HG02852 (cell line): ENCODE results near the gene PTGDS.
A peak's percentile ranks its signal among the peaks of the same experiment; 100 is the strongest.

Experiments used
- ATAC-seq: cut with Tn5 transposase; IDR thresholded peaks from one replicate; pipeline ENCODE4 v1.9.1; 2021; ENCODE audit warnings: mild to moderate bottlenecking, moderate library complexity; ENCODE audit not compliant: unreplicated experiment

The PTGDS gene

GRCh38 chr9:137020771-137021567 lies 43.7 kb downstream of the PTGDS start:
- no peak for ATAC-seq

GRCh38 chr9:137021568-137021978 lies 44.3 kb downstream of the PTGDS start:
- no peak for ATAC-seq

GRCh38 chr9:137021979-137022661 lies 44.8 kb downstream of the PTGDS start:
- no peak for ATAC-seq

- ATAC-seq: no peak
Observed at GRCh38 chr9:137022662-137023008, 45.3 kb downstream of the PTGDS start.

GRCh38 chr9:137023157-137023556 lies 45.9 kb downstream of the PTGDS start:
- no peak for ATAC-seq

GRCh38 chr9:137023583-137023991 lies 46.3 kb downstream of the PTGDS start:
- ATAC-seq: no peak

- no peak for ATAC-seq
Observed at GRCh38 chr9:137025517-137025966, 48.2 kb downstream of the PTGDS start.

GRCh38 chr9:137026384-137026783 lies 49.1 kb downstream of the PTGDS start:
- ATAC-seq: no peak

- ATAC-seq: no peak
Observed at GRCh38 chr9:137026828-137027227, 49.5 kb downstream of the PTGDS start.

GRCh38 chr9:137027369-137028262 lies 50.3 kb downstream of the PTGDS start, which contains the start of gene ABCA2:
ABCA2 (minus strand) TSS chr9:137028237; CDS start chr9:137028140, 97 bp downstream.
- ATAC-seq: no peak

- peak; percentile 44 for ATAC-seq
Observed at GRCh38 chr9:137028263-137029057, 51.2 kb downstream of the PTGDS start.

GRCh38 chr9:137029058-137029936 lies 52.0 kb downstream of the PTGDS start:
- ATAC-seq: no peak

GRCh38 chr9:137030006-137030405 lies 52.7 kb downstream of the PTGDS start:
- ATAC-seq: no peak

GRCh38 chr9:137030538-137031527 lies 53.5 kb downstream of the PTGDS start:
- no peak for ATAC-seq
